Activated B cell treated with CpG ODN at 0.5 μM for 24 hours (primary cell): Measurements from ENCODE around the gene MAP3K10. TPM values are rescaled to one million over a fixed set of nuclear protein-coding genes. Genes with fewer than 3 reads are reported as not detected.

Experiments used
- ATAC-seq: fragments of 200-7000 bp; cut with Tn5 transposase; one replicate; pipeline ENCODE4 v1.10.0; 2021; ENCODE audit warnings: low read depth, mild to moderate bottlenecking, moderate library complexity
- CTCF ChIA-PET: fragments of 350-600 bp; sonication (Branson Sonifier 250); formaldehyde crosslinking; loops from one replicate; lab custom pipeline; 2021; ENCODE audit warnings: antibody characterized with exemption; lab: Charles Lee
- POLR2A ChIA-PET: fragments of 350-600 bp; sonication (Branson Sonifier 250); formaldehyde crosslinking; loops from one replicate; lab custom pipeline; 2021; ENCODE audit warnings: antibody characterized with exemption; lab: Charles Lee
- DNase-seq: peaks from one replicate; pipeline ENCODE4 v3.0.0; 2022
- H3K27ac Mint-ChIP-seq: one replicate; pipeline ENCODE4 v1.8.0; 2020; ENCODE audit warnings: mixed read lengths
- H3K27me3 Mint-ChIP-seq: one replicate; pipeline ENCODE4 v1.8.0; 2021; ENCODE audit warnings: mixed read lengths
- H3K36me3 Mint-ChIP-seq: one replicate; pipeline ENCODE4 v1.8.0; 2021; ENCODE audit warnings: low read depth, mixed read lengths
- H3K4me1 Mint-ChIP-seq: one replicate; pipeline ENCODE4 v1.8.0; 2021; ENCODE audit warnings: mixed read lengths
- H3K4me3 Mint-ChIP-seq: one replicate; pipeline ENCODE4 v1.8.0; 2020; ENCODE audit warnings: mild to moderate bottlenecking, mixed read lengths
- H3K9me3 Mint-ChIP-seq: one replicate; pipeline ENCODE4 v1.8.0; 2020; ENCODE audit warnings: mixed read lengths
- CTCF ChIP-seq: fragments of 200-600 bp; IDR thresholded peaks from one replicate; pipeline ENCODE4 v1.8.0; 2022; ENCODE audit warnings: antibody characterized with exemption, mild to moderate bottlenecking
- intact Hi-C: fragments of 100-400 bp; cut with micrococcal nuclease; formaldehyde crosslinking; loops from one replicate; pipeline ENCODE4 v1.15.1; 2024
- total RNA-seq: library from RNA; stranded (reverse); gene quantifications from 2 replicates; pipeline ENCODE4 v1.2.3, GENCODE V29; 2022

MAP3K10 gene
- total RNA-seq, 1 donor from 2014 or later, result 20.5 TPM

DNA sequence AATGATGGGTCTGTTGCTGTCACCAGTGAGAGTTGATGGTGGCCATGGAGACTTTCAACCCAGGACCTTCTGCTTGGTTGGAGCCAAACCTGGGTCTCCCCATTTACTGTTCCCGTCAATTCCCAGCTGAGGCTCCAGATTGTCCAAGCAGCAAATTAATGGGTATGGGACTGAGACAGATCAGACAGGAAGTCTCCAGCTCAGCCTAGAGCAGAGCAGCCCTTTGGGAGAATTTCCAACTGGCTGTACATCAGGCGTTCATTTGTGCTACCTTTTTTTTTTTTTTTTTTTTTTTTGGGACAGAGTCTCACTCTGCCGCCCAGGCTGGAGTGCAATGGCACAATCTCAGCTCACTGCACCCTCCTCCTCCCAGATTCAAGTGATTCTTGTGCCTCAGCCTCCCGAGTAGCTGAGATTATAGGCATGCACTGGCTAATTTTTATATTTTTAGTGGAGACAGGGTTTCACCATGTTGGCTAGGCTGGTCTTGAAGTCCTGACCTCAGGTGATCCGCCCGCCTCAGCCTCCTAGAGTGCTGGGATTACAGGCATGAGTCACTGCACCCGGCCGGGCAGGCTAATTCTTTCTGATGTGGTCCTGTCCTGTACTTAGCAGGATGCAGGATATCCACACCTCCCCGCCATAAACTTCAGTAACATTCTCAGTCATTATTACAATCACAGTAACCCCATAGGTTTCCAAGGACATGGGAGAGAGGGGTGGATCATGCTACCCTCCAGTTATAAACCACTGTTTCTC lies 9.3 kb downstream of the MAP3K10 start:
- POLR2A ChIA-PET, result no interaction called here

GRCh38 chr19:40204381-40204780 lies 13.2 kb downstream of the MAP3K10 start:
- ATAC-seq (no peak), DNase-seq (no peak)
- ChIA-PET CTCF (no interaction called here), POLR2A (no interaction called here)
- TF ChIP-seq CTCF, result no peak
- Mint-ChIP-seq H3K4me3 (no peak overlapping the region), H3K27me3 (no peaks in the 10 kb centered on the region), H3K9me3 (no peaks in the 10 kb centered on the region), H3K4me1 (no peaks in the 10 kb centered on the region), H3K27ac (no peak overlapping the region), H3K36me3 (peaks cover 36% of the 10 kb centered on the region)
- intact Hi-C loops, result no loop called here

More for the DNA sequence above, 9.3 kb downstream of the MAP3K10 start:
- H3K4me3 Mint-ChIP-seq, result no peak overlapping the region
- TF ChIP-seq CTCF, result no peak
- intact Hi-C loops, result no loop called here
- H3K36me3 Mint-ChIP-seq, result peaks cover 34% of the 10 kb centered on the region
- H3K4me1 Mint-ChIP-seq, result no peaks in the 10 kb centered on the region
- H3K27ac Mint-ChIP-seq, result no peak overlapping the region
- H3K9me3 Mint-ChIP-seq, result no peaks in the 10 kb centered on the region
- DNase-seq, result no peak
- H3K27me3 Mint-ChIP-seq, result no peaks in the 10 kb centered on the region
- CTCF ChIA-PET, result no interaction called here
- ATAC-seq, result no peak

DNA sequence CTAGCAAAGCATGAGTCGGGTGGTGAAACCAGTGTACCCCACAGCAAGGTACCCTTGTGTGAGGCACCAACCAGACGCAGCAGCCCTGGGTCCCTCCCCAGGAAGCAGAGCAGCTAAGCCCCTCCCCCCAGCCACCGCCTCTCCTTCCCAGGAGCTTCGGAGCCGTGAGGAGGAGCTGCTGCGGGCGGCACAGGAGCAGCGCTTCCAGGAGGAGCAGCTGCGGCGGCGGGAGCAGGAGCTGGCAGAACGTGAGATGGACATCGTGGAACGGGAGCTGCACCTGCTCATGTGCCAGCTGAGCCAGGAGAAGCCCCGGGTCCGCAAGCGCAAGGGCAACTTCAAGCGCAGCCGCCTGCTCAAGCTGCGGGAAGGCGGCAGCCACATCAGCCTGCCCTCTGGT lies 14.5 kb downstream of the MAP3K10 start:
- intact Hi-C loops, result no loop called here
- POLR2A ChIA-PET, result interaction anchor here (0.6 to 1.3 kb wide), 2 partner anchors 15 to 19 kb away, joined by 3 to 5 read pairs; partner anchors contain the start of gene MAP3K10
- ATAC-seq (no peak), DNase-seq (no peak)
- H3K36me3 Mint-ChIP-seq, result peaks cover 45% of the 10 kb centered on the region
- no peaks in the 10 kb centered on the region for H3K4me1 Mint-ChIP-seq
- H3K9me3 Mint-ChIP-seq, result no peaks in the 10 kb centered on the region
- TF ChIP-seq CTCF, result no peak
- no peak overlapping the region for H3K27ac Mint-ChIP-seq
- no peaks in the 10 kb centered on the region for H3K27me3 Mint-ChIP-seq
- CTCF ChIA-PET, result no interaction called here
- H3K4me3 Mint-ChIP-seq, result no peak overlapping the region

- no peak overlapping the region for H3K27ac Mint-ChIP-seq
- H3K4me3 Mint-ChIP-seq, result no peak overlapping the region
- no peaks in the 10 kb centered on the region for H3K27me3 Mint-ChIP-seq
- no peak for ATAC-seq
- CTCF ChIA-PET, result interaction anchor here (1.0 kb wide), 1 partner anchor 10 kb away, joined by 4 read pairs; the partner anchor contains the start of gene TTC9B
- H3K36me3 Mint-ChIP-seq, result peaks cover 47% of the 10 kb centered on the region
- H3K9me3 Mint-ChIP-seq, result no peaks in the 10 kb centered on the region
- H3K4me1 Mint-ChIP-seq, result no peaks in the 10 kb centered on the region
- intact Hi-C loops, result no loop called here
- DNase-seq, result no peak
- TF ChIP-seq CTCF, result no peak
- POLR2A ChIA-PET, result no interaction called here
Observed at GRCh38 chr19:40208602-40209001, 17.4 kb downstream of the MAP3K10 start.

- no peak overlapping the region for H3K27ac Mint-ChIP-seq
Observed at GRCh38 chr19:40210889-40211288, 19.7 kb downstream of the MAP3K10 start.

More at GRCh38 chr19:40210889-40211288, 19.7 kb downstream of the MAP3K10 start:
- Mint-ChIP-seq H3K9me3 (no peaks in the 10 kb centered on the region), H3K4me3 (no peak overlapping the region), H3K27me3 (peaks cover 1% of the 10 kb centered on the region), H3K4me1 (no peaks in the 10 kb centered on the region), H3K36me3 (peaks cover 37% of the 10 kb centered on the region)
- intact Hi-C loops, result no loop called here
- ATAC-seq (no peak), DNase-seq (no peak)
- no peak for TF ChIP-seq CTCF
- CTCF ChIA-PET, result no interaction called here
- POLR2A ChIA-PET, result no interaction called here
